ENCODE results near the gene FAF1. TPM values are rescaled to one million over a fixed set of nuclear protein-coding genes. Genes with fewer than 3 reads are reported as not detected.

Gene FAF1
- total RNA-seq, 2 donors from 2014 or later: 60.3 to 66.7 TPM

GRCh38 chr1:50582346-50582745 is 377.7 kb downstream of the FAF1 start:
- Histone ChIP-seq H3K4me1 (no peaks in the 10 kb centered on the region), H3K9me3 (no peaks in the 10 kb centered on the region), H3K27me3 (no peaks in the 10 kb centered on the region), H3K9ac (ENCODE audit: low read depth in 2 of 2, low read length in 2 of 2) (no peak overlapping the region), H3K27ac (no peak overlapping the region), H3K4me3 (no peak overlapping the region), H3K36me3 (no peaks in the 10 kb centered on the region)
- no peak for DNase-seq
- TF ChIP-seq CTCF (IDR thresholded peaks at IDR 0.05): no peak
- intact Hi-C loops (cut with DNase I): no loop called here

- Histone ChIP-seq H3K9me3 (no peaks in the 10 kb centered on the region), H3K27ac (no peak overlapping the region), H3K27me3 (no peaks in the 10 kb centered on the region), H3K4me1 (no peaks in the 10 kb centered on the region), H3K36me3 (peaks cover 4% of the 10 kb centered on the region), H3K9ac (ENCODE audit: low read depth in 2 of 2, low read length in 2 of 2) (no peak overlapping the region), H3K4me3 (no peak overlapping the region)
- intact Hi-C loops (cut with DNase I): no loop called here
- TF ChIP-seq CTCF (IDR thresholded peaks at IDR 0.05): no peak
- no peak for DNase-seq
These were observed 390.0 kb downstream of the FAF1 start for GRCh38 chr1:50570066-50570468.

- Histone ChIP-seq H3K4me3 (no peak overlapping the region), H3K9ac (ENCODE audit: low read depth in 2 of 2, low read length in 2 of 2) (no peak overlapping the region), H3K27ac (no peak overlapping the region), H3K36me3 (peaks cover 4% of the 10 kb centered on the region), H3K4me1 (no peaks in the 10 kb centered on the region), H3K9me3 (no peaks in the 10 kb centered on the region), H3K27me3 (no peaks in the 10 kb centered on the region)
- intact Hi-C loops (cut with DNase I): no loop called here
- no peak for DNase-seq
- no peak for TF ChIP-seq CTCF (IDR thresholded peaks at IDR 0.05)
These were observed 391.3 kb downstream of the FAF1 start for GRCh38 chr1:50568782-50569181.

GRCh38 chr1:50566405-50566804 is 393.7 kb downstream of the FAF1 start:
- intact Hi-C loops (cut with DNase I): no loop called here
- Histone ChIP-seq H3K4me3 (no peak overlapping the region), H3K36me3 (peaks cover 4% of the 10 kb centered on the region), H3K9me3 (no peaks in the 10 kb centered on the region), H3K27ac (no peak overlapping the region), H3K27me3 (no peaks in the 10 kb centered on the region), H3K4me1 (no peaks in the 10 kb centered on the region), H3K9ac (ENCODE audit: low read depth in 2 of 2, low read length in 2 of 2) (no peak overlapping the region)
- TF ChIP-seq CTCF (IDR thresholded peaks at IDR 0.05): no peak
- DNase-seq: no peak

- intact Hi-C loops (cut with DNase I): no loop called here
- Histone ChIP-seq H3K4me3 (no peak overlapping the region), H3K27me3 (no peaks in the 10 kb centered on the region), H3K4me1 (no peaks in the 10 kb centered on the region), H3K27ac (no peak overlapping the region), H3K9me3 (no peaks in the 10 kb centered on the region), H3K9ac (ENCODE audit: low read depth in 2 of 2, low read length in 2 of 2) (no peak overlapping the region), H3K36me3 (peaks cover 4% of the 10 kb centered on the region)
- TF ChIP-seq CTCF (IDR thresholded peaks at IDR 0.05): no peak
- DNase-seq: no peak
These were observed 395.6 kb downstream of the FAF1 start for GRCh38 chr1:50564417-50564816.

GRCh38 chr1:50562106-50562505 is 398.0 kb downstream of the FAF1 start:
- Histone ChIP-seq H3K27me3 (no peaks in the 10 kb centered on the region), H3K9ac (ENCODE audit: low read depth in 2 of 2, low read length in 2 of 2) (no peak overlapping the region), H3K9me3 (no peaks in the 10 kb centered on the region), H3K4me3 (no peak overlapping the region), H3K27ac (no peak overlapping the region), H3K4me1 (no peaks in the 10 kb centered on the region), H3K36me3 (peaks cover 4% of the 10 kb centered on the region)
- no peak for DNase-seq
- no peak for TF ChIP-seq CTCF (IDR thresholded peaks at IDR 0.05)
- intact Hi-C loops (cut with DNase I): no loop called here
